HG02938 (cell line): ENCODE measurements around the gene DDX47.
"Not testable (repeated sequence)": the region's sequence is repeated elsewhere in the genome, so short reads cannot be mapped to it uniquely, and the experiment has no call there.

ENCODE experiments used
- ATAC-seq: cut with Tn5 transposase; IDR thresholded peaks from one replicate; pipeline ENCODE4 v1.9.1; 2021; ENCODE audit warnings: mild to moderate bottlenecking, moderate library complexity; ENCODE audit not compliant: unreplicated experiment

DDX47 gene

GRCh38 chr12:12870465-12870864 is 57.3 kb downstream of the DDX47 start:
- ATAC-seq = no peak

- ATAC-seq = no peak
Observed at GRCh38 chr12:12871587-12872138, 58.5 kb downstream of the DDX47 start.

- ATAC-seq = no peak
Observed at GRCh38 chr12:12872139-12872933, 59.2 kb downstream of the DDX47 start.

GRCh38 chr12:12872934-12873275 is 59.8 kb downstream of the DDX47 start:
- no peak for ATAC-seq

- ATAC-seq = no peak
Observed at GRCh38 chr12:12874029-12874428, 60.9 kb downstream of the DDX47 start.

- not testable (repeated sequence) for ATAC-seq
Observed at GRCh38 chr12:12875301-12875700, 62.2 kb downstream of the DDX47 start.

- ATAC-seq = no peak
Observed at GRCh38 chr12:12877153-12877768, 64.1 kb downstream of the DDX47 start.

GRCh38 chr12:12877781-12878455 is 64.8 kb downstream of the DDX47 start:
- no peak for ATAC-seq
